Heart left ventricle (tissue), 13 donors: Measurements from ENCODE around the gene RPS6KA4.

Experiments used
- POLR2A ChIP-seq, 2 donors: fragments of 450-650 bp; IDR thresholded peaks; one replicate each; pipeline ENCODE4 v1.6.1; 2017; ENCODE audit warnings: antibody characterized with exemption in 2 of 2, mild to moderate bottlenecking in 2 of 2, moderate library complexity in 2 of 2
- TF ChIP-seq, protein P1 (sequence below), 12 donors: fragments of 200-600 bp; sonication (generic) in 4 of 12; IDR thresholded peaks; one replicate each; pipeline versions ENCODE4 v1.5.0 to v1.8.0; 2018 to 2022; ENCODE audit warnings: antibody characterized with exemption in 12 of 12, mild to moderate bottlenecking in 5 of 12
- donor health status: ischemic (EF 13 %, LVEDD 7.1; RV severe dilation, severe dysfunction).
- donor health status: DM: no; HTN: yes; CAD: no.
- donor health status: DM: no; HTN: no; CAD: no.
- donor health status: ischemic (EF 25% LVEDD 6.9; RV normal size, moderate dysfunction).
- donor health status: ischemic (EF 25% LVEDD 5.7; RV mildly dilated, moderate dysfunction).
- donor health status: ischemic (EF 35%, LVEDD 5.7; RV mildly dilated, moderate dysfunction).
- donor health status: nonischemic (EF 11% LVEDD 7.7; RV severe dilation, severe dysfunction).
- donor health status: DM: yes; HTN: yes; CAD: no.
- donor health status: PGD.
- donor health status: ischemic (EF 29% LVEDD 5.4; RV normal size, mild dysfunction).
- donor health status: nonischemic (EF 23%, LVEDD 6.1; RV moderate dilation, normal function).

DNA sequence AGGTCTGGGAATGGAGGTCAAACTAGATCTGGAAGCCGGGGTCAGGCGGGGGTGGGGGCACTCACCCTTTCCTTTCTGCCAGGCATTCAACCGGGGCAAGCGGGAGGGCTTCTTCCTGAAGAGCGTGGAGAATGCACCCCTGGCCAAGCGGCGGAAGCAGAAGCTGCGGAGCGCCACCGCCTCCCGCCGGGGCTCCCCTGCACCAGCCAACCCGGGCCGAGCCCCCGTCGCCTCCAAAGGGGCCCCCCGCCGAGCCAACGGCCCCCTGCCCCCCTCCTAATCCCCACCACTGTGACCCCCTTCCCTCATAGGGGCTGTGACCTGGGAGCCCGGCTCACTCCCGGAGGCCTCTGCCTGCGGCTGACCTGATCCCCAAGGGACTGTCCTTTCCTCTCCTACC, 12.2 kb downstream of the RPS6KA4 start:
- TF ChIP-seq, protein P1, sequence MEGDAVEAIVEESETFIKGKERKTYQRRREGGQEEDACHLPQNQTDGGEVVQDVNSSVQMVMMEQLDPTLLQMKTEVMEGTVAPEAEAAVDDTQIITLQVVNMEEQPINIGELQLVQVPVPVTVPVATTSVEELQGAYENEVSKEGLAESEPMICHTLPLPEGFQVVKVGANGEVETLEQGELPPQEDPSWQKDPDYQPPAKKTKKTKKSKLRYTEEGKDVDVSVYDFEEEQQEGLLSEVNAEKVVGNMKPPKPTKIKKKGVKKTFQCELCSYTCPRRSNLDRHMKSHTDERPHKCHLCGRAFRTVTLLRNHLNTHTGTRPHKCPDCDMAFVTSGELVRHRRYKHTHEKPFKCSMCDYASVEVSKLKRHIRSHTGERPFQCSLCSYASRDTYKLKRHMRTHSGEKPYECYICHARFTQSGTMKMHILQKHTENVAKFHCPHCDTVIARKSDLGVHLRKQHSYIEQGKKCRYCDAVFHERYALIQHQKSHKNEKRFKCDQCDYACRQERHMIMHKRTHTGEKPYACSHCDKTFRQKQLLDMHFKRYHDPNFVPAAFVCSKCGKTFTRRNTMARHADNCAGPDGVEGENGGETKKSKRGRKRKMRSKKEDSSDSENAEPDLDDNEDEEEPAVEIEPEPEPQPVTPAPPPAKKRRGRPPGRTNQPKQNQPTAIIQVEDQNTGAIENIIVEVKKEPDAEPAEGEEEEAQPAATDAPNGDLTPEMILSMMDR (IDR thresholded peaks at IDR 0.05), result no peak
- TF ChIP-seq POLR2A (IDR thresholded peaks at IDR 0.05), result no peak
